Stimulated activated CD4-positive, alpha-beta T cell treated with anti-CD3 and anti-CD28 coated beads, TNF-alpha, amount 100 ng/mL, for 4 hours (primary cell): Measurements from ENCODE around the gene NFRKB.
"Not testable (repeated sequence)": the region's sequence is repeated elsewhere in the genome, so short reads cannot be mapped to it uniquely, and the experiment has no call there.

Source experiments
- DNase-seq, 3 experiments: peaks; one replicate each; pipeline ENCODE4 v3.0.0-alpha.2; 2020; ENCODE audit warnings: low read depth in 3 of 3

The NFRKB gene

DNA sequence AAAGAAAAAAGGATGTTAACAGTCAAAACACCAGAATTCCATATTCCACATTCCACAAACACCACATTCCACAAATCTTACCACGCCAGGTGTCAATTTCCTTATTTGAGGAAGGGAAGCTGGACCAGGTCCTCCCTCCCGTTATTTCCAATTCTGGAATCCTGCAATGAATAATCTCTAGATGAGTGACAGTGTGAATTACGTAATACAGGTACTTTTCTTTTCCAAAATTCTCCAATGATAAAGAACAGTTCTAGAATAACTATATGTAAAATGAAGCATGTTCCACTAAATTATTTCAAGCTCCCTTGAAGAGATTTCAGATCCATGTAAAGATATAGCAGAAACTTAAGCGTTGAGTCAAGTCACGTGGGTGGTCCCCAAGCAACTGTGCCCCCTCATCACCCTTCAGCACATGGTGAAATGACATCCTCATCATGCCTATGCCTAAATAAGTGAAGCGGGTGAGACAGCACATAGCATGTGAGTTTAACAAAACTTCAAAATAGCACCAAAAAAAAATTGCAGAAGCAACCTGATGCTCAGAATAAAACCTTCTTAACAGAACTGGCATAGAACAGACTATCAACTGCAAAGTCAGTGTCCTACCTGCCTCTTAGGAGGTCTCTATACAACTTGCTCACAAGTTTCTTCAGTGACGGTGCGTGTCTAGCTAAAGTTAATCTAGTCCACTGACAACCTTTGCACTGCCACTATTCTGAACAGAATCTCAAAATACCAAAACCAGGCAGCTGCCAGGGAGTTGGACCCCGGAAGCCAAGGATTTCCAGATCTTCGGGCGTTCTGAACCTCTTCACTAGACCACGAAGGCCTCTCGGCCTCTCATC lies 876 bp downstream of the NFRKB start:
- DNase-seq = no peak

DNA sequence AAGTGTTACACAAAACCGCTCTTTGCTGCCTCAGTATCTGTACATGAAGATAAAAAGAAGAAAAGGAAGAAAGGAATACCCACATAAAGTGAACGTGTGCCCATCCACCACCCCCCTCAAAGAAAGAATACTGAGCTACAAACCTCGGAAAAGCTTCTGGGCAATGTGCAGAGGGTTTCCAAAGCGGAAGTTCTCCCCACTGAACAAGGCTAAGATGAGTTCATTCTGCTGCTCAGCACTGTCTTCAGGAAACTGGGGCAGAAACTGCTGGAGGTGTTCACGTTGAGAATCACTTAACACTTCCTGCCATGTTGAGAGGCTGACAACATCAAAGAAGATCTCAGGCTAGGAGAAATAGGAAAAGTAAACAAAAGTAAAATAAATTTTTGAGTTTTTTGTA lies 6.9 kb downstream of the NFRKB start:
- no peak for DNase-seq

DNA sequence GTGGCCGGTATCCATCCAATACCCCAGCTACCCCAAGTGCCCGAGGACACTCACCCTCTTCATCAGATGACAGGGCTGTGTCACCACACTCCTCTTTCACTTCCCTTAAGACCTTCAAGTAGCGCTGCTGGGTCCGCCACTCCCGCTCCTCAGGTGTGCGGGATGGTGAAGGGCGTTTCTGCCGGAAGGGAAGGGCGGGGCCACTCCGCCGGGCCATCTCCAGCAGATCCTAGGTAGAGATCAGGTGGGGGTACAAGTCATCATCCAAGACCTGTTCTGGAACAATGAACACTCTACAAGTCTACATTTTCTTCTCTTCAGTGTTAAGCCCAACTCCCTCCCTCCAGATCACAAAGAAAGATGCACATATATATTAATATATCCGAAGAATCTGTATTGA lies 10.0 kb downstream of the NFRKB start:
- DNase-seq = no peak

DNA sequence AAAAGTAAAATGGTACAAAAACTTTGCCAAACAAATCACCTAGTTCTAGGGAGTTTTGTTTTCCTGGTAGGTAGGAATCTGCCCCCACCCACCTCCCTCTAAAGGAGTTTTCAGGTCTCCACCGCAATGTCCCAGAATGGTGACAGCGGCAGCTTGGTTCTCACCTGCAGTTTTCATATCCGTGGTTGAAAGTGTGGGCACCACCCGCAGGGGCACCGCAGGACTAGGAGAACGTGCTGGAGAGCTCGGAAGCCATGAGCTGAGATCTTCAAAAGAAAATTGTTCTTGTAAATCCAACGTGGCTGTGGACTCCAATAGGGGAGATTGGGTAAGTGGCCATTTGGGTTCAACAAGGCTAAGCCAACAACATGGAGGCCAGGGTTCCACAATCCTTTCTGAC lies 10.8 kb downstream of the NFRKB start:
- no peak for DNase-seq

DNA sequence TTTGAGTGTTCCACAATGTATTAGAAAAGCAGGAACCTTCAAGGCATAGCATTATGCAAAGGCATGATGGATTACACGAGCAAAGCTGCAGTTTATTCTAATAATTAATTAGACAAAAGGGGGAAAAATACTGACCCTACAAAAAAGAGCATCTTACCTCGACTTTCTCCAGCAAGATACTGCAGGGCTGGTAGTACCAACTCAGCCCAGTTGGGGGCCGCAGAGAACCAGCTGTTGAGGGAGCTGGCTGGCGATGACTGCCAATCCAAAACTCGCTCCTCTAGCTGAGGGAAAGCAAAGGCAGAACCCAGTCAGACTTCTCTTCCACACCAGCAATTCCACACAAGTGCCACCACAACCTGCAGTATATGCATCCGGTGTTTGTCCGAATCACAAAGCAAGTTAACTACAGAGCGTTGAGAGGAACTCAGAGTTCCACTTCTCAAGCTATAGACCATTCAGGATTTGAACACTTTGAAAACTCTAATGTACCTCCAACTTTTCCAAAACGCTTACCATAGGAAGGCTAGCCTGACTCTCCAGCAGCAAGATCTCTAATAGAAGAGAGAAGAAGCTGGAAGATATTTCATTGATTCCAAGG lies 13.7 kb downstream of the NFRKB start:
- DNase-seq = peak in 1 of 3 experiments; percentile 12

DNA sequence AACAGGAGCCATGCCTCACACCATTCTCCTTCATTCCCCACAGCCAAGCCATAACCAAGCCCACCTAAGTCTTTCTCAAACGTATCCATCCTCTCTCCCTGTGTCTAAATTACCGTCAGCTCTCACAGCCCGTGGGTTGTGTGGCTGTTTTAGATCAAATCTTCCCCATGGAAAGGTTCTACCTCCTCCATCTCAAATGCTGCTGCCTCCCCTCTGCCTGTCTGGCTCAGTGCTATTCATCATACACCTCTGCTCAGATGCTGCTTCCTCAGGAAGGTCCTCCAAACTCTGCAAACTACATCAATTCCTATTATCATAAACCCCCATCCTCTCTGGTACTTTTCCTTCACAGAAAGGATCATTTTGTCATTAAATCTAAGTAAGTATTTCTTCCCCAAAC lies 15.1 kb downstream of the NFRKB start:
- DNase-seq = no peak

DNA sequence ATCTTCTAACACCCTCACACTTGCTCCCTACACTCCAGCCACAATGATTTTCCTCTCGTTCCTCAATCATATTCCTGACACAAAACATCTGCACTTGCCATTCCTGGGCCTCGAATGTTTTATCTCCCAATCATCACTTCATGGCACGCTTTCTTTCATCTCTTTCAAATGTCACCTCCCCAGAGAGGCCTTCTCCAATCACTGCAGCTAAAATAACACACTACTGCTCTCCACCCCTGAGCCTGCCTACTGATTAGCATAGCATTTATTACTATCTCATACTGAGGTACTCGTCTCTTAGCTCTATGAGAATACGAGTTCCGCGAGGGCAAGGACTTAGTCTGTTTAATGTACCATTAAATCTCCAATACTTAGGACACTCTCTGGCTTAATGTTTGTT lies 23.5 kb downstream of the NFRKB start:
- no peak for DNase-seq

DNA sequence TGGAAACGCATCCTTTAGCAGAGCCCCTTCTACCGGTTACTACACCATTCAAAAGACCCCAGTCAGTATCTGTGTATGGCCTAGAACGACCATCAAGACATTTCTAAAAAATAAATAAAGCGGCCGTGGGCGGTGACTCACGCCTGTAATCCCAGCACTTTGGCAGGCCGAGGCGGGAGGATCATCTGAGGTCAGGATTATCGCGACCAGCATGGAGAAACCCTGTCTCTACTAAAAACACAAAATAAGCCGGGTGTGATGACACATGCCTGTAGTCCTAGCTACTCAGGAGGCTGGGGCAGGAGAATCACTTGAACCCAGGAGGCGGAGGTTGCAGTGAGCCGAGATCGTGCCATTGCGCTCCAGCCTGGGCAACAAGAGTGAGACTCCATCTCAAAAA lies 26.8 kb downstream of the NFRKB start:
- not testable (repeated sequence) for DNase-seq

DNA sequence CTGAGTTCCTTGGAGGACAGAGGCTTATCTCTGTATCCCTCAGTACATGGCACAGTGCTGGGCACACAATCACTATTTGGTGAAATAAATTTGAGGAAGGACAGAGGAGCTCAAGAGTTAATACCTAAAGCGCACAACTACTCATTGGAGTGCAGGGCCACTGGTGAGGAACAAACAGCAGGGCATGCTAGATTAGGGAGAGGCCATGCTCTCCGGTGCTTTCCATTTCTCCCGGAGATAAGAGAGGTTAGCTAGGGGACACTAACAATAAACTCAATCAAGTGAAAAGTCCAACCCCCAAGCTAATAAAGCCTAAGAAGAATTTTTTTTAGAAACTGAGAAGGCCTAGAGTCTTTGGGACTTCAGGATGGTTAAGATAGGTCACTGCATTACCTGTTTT lies 29.1 kb downstream of the NFRKB start:
- DNase-seq = no peak

DNA sequence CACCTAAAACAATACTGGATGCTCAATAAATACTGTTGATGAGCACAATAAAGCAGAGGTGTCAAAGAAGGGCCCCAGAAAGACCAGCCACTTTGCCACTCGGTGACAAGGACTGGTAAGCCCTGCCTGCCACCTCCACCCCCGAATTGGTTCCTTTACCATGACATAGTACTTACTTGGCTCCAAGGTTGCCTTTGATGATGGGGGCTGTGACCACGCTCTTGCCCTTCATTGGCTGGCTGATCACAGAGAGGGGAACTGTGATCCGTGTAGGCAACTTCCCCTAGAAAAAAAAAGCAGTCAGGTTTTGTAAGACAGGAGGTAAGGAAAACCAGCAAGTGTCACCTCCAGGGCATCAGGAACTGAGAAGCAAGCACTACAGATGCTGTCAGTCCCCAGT lies 29.7 kb downstream of the NFRKB start:
- DNase-seq = no peak

DNA sequence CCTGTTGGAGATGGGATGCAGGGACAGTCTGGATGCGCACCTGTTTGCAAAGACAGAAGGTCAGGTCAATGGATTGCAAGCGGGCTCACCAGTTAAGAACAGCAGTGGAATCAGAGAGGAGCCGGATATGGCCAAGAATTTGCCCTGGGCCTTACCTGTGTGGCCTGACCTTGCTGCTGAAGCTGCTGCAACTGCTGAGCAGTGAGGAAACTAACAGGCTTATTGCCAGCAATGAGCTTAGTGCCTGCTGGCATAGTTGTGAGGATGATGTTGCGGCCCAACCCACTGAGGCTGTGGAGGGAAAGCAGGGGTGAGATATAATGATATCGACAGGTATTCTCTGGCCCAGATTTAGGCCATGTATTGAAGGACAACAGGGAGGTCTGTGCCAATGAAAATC lies 30.6 kb downstream of the NFRKB start:
- no peak for DNase-seq

DNA sequence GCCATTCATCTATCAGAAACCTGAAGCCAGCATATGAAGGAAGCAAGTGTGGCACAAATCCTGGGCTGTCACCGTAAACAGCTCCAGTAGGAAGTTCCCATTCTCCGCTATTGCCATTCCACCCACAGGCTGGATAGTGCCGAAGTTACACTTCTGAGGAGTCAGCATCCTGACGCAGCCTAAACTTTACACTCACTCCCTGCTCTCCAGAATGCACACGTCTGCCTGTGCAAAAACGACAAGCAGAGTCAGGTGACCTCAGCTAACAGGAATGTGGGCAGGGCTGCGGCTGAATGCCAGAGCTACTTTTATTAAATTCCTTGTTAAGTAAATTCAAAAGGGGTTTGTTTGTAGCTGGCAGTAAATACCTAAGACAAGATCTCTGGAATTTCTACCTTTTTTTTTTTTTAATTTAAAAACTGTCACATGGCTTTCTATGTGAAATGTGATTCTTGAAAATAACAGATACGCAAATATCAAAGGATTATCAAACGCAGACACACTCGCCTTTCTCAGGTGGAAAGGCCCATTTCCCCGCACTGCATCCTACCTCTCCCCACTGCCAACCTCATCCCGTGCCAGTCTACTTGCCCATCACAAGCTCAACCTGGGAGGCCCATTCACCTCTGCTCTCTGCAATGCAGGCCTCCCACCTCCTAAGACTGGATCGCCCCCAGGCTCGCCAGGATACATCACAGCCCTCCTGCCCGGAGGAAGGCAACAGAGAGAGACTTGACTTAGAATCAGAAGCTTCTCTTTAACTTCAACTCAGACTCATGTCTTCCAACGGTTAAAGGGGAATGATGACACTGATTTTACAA lies 33.5 kb downstream of the NFRKB start:
- no peak for DNase-seq

DNA sequence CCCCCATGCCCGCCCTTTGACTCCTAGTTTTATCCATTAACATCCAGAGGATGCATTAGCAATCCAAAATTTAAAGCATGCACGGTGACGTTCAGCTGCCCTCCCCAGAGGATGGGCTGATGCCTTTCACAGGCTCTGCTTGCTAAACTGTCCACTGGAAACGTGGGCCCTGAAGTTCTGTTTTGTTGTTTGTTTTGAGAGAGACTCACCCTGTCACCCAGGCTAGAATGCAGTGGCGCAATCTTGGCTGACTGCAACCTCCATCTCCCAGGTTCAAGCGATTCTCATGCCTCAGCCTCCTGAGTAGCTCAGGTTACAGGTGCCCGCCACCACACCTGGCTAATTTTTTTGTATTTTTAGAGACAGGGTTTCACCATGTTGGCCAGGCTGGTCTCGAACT lies 39.3 kb downstream of the NFRKB start:
- no peak for DNase-seq

DNA sequence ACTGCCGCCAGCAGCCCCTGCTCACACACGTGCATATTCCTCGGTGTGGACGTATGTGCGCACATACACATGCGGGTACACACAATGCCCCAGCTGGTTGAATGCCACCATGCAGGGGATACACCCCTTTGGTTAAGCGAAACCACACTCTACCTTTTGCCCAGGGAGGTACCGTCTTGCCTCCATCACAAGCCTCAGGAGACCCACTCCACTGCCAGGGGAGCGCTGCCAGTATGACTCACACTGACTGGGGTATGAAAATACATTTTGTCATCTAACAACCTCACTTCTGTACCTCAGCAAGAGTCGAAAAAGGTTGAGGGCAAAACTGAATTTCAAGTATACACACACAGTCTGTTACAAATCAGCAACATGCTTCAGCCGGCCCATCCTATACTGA lies 40.3 kb downstream of the NFRKB start:
- DNase-seq = no peak

DNA sequence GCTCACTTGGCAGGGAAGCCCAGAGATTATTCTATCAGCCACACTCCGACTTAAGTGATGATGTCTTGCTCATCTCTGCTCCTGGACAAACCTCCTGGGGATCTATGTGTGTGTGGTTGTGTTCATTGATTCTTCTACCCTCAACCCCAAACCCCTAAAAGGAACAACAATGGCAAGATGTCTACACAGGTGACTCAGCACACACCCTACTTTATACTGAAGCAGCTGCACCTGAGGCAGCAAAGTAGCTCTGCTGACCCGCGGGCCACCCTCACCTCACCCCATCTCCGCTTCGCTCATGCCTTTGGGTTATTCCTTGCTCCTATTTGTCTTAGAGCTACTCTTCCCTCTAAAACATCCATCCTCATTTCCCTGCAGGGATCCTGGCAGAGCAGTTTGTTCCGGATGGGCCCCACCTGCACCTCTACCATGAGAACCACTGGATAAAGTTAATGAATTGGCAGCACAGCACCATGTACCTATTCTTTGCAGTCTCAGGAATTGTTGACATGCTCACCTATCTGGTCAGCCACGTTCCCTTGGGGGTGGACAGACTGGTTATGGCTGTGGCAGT lies 41.1 kb downstream of the NFRKB start:
- DNase-seq = no peak

DNA sequence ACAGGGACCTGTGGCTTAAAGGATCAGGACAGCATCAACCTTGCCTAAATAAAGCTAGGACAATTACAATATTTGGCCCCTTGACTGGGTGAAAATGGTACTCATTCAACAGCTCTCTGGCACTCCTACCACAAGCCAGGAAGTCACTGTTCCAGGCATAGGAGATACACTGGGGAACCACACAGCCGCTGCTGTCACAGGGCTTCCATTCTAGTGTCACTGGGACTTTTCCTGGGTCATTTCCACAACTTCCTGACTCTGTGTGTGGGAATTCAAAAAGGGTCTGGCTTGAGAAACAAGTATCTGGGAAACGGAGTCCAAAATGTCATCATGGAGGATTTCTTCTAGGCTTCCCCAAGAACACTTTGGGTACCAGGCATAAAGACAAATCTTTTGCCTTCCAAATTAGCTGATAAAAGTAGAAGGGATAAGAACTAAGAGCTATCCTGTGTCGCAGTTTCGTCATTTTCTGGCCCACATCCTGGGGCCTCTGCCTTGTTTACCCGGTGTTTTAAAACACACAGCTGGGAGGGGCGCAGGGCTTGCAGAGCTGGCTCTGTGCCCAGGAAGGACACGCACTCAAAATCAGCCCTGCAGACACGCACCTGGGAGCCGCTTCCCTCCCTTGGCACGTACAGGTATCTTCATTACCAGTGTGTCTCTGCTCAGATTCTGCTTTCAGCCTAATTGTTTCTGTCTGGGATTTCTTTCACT lies 41.7 kb downstream of the NFRKB start:
- peak in 1 of 3 experiments; percentile 46 for DNase-seq

DNA sequence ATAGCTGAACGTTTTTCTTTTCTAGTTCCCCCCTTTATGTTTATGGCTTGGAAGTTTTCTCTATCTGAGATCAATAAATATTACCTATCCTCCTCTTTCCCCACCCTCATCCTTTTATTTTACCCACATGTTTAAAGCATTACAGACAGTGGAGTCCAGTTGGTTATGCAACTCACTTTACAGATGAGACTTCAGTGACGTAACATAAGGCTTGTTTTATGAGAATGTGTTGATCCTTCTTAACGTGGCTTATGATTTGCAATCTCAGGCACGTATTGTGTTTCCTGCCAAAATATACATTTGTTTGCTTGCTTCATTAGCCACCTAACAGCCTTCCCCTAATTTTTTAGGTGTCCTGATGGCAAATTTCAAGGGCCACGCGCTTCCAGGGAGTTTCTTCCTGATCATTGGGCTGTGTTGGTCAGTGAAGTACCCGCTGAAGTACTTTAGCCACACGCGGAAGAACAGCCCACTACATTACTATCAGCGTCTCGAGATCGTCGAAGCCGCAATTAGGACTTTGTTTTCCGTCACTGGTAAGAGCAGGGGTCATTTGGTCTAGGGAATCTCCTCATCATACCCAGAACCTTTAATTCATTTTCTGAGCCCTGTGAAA lies 43.1 kb downstream of the NFRKB start:
- DNase-seq = no peak

DNA sequence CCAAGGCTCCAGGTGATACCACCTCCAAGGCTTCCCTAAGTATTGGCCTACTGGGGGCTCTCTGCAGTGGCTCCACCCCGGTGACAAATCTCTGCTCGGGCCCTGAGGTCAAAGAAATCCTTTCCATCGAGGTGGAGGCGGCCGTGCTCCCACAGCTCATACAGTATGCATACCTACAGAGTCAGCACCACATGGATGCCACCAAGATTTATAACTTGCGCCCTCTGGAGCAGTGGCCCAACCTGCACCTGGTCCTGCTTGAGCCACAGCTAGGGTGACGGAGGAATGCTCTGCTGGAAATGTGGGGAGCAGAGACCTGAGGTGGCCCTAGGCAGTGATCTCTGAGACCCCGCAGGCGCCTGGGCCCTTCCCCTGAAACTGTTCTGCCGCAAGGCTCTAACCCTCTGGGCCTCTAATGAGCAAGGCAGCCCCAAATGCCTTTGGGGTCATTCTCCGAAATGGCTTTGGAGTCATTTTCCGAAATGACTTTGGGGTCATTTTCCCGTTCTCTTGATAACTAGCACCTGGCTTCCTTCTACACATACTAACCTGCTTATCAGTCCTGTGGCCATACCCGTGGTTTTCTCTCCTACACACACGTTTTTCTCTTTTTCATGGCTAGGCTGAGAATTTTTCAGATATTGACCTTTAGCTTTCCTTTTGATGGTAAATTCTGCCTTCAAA lies 45.8 kb downstream of the NFRKB start:
- no peak for DNase-seq

DNA sequence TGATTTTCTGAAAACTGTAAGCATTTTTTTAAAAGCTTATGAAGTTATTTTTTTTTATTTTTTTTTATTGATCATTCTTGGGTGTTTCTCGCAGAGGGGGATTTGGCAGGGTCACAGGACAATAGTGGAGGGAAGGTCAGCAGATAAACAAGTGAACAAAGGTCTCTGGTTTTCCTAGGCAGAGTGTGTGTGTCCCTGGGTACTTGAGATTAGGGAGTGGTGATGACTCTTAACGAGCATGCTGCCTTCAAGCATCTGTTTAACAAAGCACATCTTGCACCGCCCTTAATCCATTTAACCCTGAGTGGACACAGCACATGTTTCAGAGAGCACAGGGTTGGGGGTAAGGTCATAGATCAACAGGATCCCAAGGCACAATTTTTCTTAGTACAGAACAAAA lies 48.0 kb downstream of the NFRKB start:
- DNase-seq = not testable (repeated sequence)

DNA sequence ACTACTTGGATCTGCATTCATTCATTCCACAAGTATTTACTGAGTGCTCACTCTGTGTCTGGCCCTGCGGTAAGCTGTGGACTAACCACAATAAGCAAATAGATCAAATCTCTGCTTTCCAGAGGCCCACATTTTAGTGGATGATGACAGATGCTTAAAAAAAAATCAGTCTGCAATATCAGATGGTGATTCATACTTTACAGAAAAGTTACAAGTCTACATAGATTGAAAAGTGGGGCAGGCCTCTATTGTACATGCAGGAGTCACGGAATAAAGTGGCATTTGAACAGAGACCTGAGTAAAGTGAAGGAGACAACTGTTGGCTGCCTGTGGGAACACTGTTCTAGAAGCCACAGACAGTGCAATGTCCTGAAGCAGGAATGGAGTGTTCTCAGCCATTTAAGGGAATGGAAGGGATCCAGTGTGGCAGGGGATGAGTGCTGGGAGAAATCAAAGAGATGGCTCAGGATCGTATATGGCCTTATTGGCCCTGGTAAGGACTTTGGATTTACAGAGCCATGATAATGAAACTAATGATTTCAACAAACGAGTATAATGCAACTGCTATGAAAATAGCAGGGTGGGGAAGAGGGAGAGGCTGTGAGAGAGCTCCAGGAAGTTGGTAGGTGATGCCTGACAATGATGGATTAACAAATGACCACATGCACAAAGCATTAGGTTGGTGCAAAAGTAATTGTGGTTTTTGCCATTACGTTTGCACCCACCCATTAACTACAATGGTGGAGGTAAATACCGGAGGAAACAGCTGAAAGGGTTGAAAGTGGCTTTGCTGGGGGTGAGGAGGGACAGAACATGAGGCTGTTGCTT lies 48.7 kb downstream of the NFRKB start:
- no peak for DNase-seq
